Sigmoid colon (tissue), 4 donors: ENCODE results near the gene ZNF213.

Source experiments
- POLR2A ChIP-seq, 2 donors: fragments of 450-650 bp; IDR thresholded peaks; one replicate each; pipeline ENCODE4 v1.6.1; 2016; ENCODE audit warnings: antibody characterized with exemption in 2 of 2, mild to moderate bottlenecking in 2 of 2, moderate library complexity in 2 of 2
- POLR2AphosphoS5 ChIP-seq, 4 donors: sonication (generic); formaldehyde crosslinking; IDR thresholded peaks; one replicate each; pipeline ENCODE4 v1.6.1; 2017; ENCODE audit warnings: antibody characterized with exemption in 4 of 4
- TF ChIP-seq, protein P1 (sequence below), 4 experiments: fragments of 450-650 bp in 3 of 4; fragments of 200-600 bp in 1 of 4; IDR thresholded peaks; one replicate each; pipeline ENCODE4 v1.5.1; 2016 to 2019; ENCODE audit warnings: antibody characterized with exemption in 4 of 4, mild to moderate bottlenecking in 3 of 4, moderate library complexity in 2 of 4

DNA sequence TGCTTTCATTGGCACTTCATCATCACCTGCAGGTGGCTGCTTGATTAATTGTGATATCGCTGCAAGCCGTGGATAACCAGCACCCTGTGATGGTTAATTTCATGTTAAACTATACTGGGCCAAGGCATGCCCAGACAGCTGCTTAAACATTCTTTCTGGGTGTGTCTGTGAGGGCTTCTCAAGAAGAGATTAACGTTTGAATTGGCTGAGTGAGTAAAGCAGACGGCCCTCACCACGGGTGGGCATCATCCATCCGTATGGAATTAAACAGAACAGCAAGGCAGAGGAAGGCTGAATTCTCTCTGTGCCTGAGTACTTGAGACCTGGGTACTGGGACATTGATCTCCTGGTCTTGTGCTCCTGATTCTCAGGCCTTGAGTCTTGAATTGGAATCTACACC is 7.1 kb upstream of the ZNF213 start:
- TF ChIP-seq POLR2AphosphoS5 (IDR thresholded peaks at IDR 0.05) = no peak
- TF ChIP-seq, protein P1, sequence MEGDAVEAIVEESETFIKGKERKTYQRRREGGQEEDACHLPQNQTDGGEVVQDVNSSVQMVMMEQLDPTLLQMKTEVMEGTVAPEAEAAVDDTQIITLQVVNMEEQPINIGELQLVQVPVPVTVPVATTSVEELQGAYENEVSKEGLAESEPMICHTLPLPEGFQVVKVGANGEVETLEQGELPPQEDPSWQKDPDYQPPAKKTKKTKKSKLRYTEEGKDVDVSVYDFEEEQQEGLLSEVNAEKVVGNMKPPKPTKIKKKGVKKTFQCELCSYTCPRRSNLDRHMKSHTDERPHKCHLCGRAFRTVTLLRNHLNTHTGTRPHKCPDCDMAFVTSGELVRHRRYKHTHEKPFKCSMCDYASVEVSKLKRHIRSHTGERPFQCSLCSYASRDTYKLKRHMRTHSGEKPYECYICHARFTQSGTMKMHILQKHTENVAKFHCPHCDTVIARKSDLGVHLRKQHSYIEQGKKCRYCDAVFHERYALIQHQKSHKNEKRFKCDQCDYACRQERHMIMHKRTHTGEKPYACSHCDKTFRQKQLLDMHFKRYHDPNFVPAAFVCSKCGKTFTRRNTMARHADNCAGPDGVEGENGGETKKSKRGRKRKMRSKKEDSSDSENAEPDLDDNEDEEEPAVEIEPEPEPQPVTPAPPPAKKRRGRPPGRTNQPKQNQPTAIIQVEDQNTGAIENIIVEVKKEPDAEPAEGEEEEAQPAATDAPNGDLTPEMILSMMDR (IDR thresholded peaks at IDR 0.05) = no peak
- no peak for TF ChIP-seq POLR2A (IDR thresholded peaks at IDR 0.05)
